Keratinocyte (primary cell): ENCODE measurements around the gene DGKH.

Source experiments
- CTCF ChIP-seq, 3 experiments: IDR thresholded peaks in 1 of 3; conservative IDR thresholded peaks in 1 of 3; optimal IDR thresholded peaks in 1 of 3; 2 replicates in 2 of 3; 3 replicates in 1 of 3; pipeline versions ENCODE3 to v1.5.1; 2011; ENCODE audit warnings: low read length in 3 of 3, mild to moderate bottlenecking in 3 of 3, moderate library complexity in 2 of 3, control low read depth in 1 of 3, inconsistent platforms in 1 of 3; ENCODE audit not compliant: insufficient read depth in 2 of 3; ENCODE audit errors: extremely low read depth in 1 of 3
- EZH2 ChIP-seq: IDR thresholded peaks from one replicate; pipeline ENCODE4 v1.6.1; 2012; ENCODE audit warnings: inconsistent platforms, mild to moderate bottlenecking, low read length, moderate library complexity

- TF ChIP-seq CTCF (optimal IDR thresholded peaks at IDR 0.05 in 1 of 3, IDR thresholded peaks at IDR 0.05 in 1 of 3, conservative IDR thresholded peaks at IDR 0.05 in 1 of 3; ENCODE audit: extremely low read depth in 1 of 3, insufficient read depth in 2 of 3, low read length in 3 of 3) (no peak), EZH2 (no peak)
Observed at GRCh38 chr13:42181381-42181953, 133.0 kb downstream of the DGKH start.
